Measurements from ENCODE around the gene NRCAM. TPM values are rescaled to one million over a fixed set of nuclear protein-coding genes. Genes with fewer than 3 reads are reported as not detected.

NRCAM gene
- total RNA-seq, 1 donor from 2014 or later, result 7.9 TPM

DNA sequence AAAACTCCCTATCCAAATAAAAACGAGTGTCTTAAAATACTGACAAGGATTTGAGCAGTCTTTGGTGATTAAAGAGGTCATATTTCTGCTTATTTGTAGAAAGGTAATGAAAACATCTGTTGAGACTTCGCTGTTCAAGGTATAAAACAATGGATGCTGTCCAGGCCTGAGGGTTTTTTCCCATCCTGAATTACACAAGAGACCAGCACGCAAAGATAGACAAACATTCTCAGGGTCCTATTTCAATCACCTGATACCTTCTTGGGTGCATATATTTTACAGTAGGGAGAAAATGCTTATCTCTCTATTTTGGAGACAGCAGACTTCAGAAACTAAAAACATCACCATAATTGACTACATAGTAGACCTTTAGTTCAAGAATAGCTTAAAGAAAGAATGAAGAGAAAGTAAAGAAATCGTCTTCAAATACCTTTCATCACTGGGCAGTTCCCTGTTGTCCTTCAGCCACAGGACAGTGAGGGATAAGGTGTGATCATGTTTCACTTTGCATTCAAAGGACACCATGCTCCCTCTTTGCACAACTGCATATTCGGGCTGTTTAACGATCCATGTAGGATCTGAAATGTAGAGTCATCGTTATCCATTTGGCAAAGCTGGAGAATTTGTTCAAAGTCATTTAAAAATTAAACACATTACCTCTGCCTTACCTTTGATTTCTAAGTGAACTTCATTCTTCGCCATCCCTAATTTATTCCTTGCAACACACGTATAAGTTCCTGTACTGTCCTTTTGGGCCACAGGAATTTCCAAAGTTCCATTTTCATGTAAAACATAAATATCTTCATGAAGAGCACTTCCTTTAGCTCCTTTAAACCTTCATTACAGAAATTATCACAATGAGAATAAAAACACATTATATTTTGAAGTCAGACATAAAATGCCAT, 262.4 kb downstream of the NRCAM start:
- Histone ChIP-seq H3K27ac (no peak overlapping the region), H3K9me3 (no peaks in the 10 kb centered on the region), H3K27me3 (no peaks in the 10 kb centered on the region), H3K4me1 (no peaks in the 10 kb centered on the region), H3K36me3 (no peaks in the 10 kb centered on the region), H3K4me3 (no peak overlapping the region)
- no peak for TF ChIP-seq CTCF (IDR thresholded peaks at IDR 0.05)
- TF ChIP-seq POLR2AphosphoS5 (IDR thresholded peaks at IDR 0.05; ENCODE audit: insufficient read depth in 1 of 2, low read depth in 1 of 2), result no peak
- no peak for TF ChIP-seq POLR2A (IDR thresholded peaks at IDR 0.05)
- intact Hi-C loops (cut with DNase I), result no loop called here
- DNase-seq (ENCODE audit: extremely low spot score in 2 of 2), result no peak

- H3K4me3 ChIP-seq, result no peak overlapping the region
- H3K27ac ChIP-seq, result no peak overlapping the region
- H3K27me3 ChIP-seq, result no peaks in the 10 kb centered on the region
- H3K4me1 ChIP-seq, result no peaks in the 10 kb centered on the region
- H3K36me3 ChIP-seq, result no peaks in the 10 kb centered on the region
- TF ChIP-seq POLR2A (IDR thresholded peaks at IDR 0.05) (no peak), CTCF (IDR thresholded peaks at IDR 0.05) (no peak), POLR2AphosphoS5 (IDR thresholded peaks at IDR 0.05; ENCODE audit: insufficient read depth in 1 of 2, low read depth in 1 of 2) (no peak)
- no peaks in the 10 kb centered on the region for H3K9me3 ChIP-seq
- DNase-seq (ENCODE audit: extremely low spot score in 2 of 2), result no peak
- intact Hi-C loops (cut with DNase I), result no loop called here
Measured at GRCh38 chr7:108190891-108191290, 265.3 kb downstream of the NRCAM start.

DNA sequence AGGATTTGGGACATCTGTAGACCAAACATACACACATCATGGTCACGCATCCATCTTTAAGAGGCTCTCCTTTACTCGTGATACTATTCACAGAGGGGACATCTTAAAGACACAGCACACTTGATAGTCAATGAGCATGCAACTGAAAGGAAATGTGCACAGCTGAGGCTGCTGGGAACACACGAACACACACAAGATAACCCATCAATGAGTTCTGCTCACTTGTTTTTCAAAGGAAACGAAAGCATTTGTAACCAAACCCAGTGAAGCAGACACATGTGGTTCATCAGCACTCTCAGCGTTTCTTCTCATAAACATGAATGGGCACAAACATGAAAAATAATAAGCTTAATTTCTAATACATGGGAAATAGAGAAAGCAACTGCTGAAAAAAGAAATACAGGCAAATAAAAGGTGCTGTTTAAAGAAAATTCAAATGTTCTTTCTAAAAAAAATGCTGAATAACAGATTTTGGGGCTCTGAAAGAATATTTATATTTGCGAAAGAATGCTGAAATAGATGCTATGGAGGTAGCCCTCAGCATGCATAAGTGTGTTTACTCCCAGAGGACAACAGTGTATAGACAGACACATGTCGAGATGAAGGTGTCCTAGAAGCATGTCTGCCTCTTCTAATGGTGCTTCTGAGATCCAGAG, 266.4 kb downstream of the NRCAM start:
- H3K36me3 ChIP-seq, result no peaks in the 10 kb centered on the region
- no peaks in the 10 kb centered on the region for H3K4me1 ChIP-seq
- TF ChIP-seq POLR2A (IDR thresholded peaks at IDR 0.05) (no peak), POLR2AphosphoS5 (IDR thresholded peaks at IDR 0.05; ENCODE audit: insufficient read depth in 1 of 2, low read depth in 1 of 2) (no peak), CTCF (IDR thresholded peaks at IDR 0.05) (no peak)
- DNase-seq (ENCODE audit: extremely low spot score in 2 of 2), result no peak
- no peaks in the 10 kb centered on the region for H3K27me3 ChIP-seq
- intact Hi-C loops (cut with DNase I), result no loop called here
- no peak overlapping the region for H3K4me3 ChIP-seq
- H3K9me3 ChIP-seq, result no peaks in the 10 kb centered on the region
- H3K27ac ChIP-seq, result no peak overlapping the region

DNA sequence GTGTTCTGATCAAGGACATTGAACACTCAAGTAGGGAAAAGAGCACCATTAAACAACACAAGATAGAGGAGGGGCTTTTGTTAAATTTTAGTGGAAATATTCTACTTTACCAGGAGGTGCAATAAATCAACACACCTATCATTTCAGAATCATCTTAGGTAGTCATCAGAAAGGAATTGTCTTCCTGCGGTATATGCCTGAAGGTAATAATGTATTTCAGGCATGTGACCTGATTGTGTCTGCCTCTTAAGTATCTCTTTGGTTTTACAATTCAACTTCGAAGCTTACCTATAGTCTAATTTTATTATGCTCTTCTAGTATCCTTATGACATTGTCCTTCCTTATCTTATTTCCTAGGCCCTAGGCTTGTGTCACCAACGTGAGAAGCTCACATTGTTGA, 267.5 kb downstream of the NRCAM start:
- DNase-seq (ENCODE audit: extremely low spot score in 2 of 2), result no peak
- Histone ChIP-seq H3K27ac (no peak overlapping the region), H3K9me3 (no peaks in the 10 kb centered on the region), H3K4me1 (no peaks in the 10 kb centered on the region), H3K4me3 (no peak overlapping the region), H3K27me3 (no peaks in the 10 kb centered on the region), H3K36me3 (no peaks in the 10 kb centered on the region)
- no peak for TF ChIP-seq CTCF (IDR thresholded peaks at IDR 0.05)
- no peak for TF ChIP-seq POLR2A (IDR thresholded peaks at IDR 0.05)
- TF ChIP-seq POLR2AphosphoS5 (IDR thresholded peaks at IDR 0.05; ENCODE audit: insufficient read depth in 1 of 2, low read depth in 1 of 2), result no peak
- intact Hi-C loops (cut with DNase I), result no loop called here

Measured in vagina (tissue), 2 donors.